ENCODE results near the gene MAP3K2.

DNA sequence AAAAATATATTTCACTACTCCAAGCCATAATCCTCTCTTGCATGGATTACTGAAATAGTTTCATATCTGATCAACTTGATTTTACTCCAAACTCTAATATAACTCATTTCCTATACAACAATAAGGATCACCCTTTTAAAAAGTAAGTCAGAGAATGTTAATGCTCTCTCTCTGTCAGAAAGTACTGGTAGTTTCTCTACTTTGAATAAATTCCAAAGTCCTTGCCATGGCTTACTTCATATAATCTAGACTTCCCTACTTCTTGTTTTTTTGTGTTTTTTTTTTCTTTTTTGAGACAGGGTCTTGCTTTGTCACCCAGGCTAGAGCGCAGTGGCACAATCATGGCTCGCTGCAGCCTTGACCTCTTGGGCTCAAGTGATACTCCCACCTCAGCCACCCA lies 36.2 kb downstream of the MAP3K2 start:
- TF ChIP-seq, protein P1, sequence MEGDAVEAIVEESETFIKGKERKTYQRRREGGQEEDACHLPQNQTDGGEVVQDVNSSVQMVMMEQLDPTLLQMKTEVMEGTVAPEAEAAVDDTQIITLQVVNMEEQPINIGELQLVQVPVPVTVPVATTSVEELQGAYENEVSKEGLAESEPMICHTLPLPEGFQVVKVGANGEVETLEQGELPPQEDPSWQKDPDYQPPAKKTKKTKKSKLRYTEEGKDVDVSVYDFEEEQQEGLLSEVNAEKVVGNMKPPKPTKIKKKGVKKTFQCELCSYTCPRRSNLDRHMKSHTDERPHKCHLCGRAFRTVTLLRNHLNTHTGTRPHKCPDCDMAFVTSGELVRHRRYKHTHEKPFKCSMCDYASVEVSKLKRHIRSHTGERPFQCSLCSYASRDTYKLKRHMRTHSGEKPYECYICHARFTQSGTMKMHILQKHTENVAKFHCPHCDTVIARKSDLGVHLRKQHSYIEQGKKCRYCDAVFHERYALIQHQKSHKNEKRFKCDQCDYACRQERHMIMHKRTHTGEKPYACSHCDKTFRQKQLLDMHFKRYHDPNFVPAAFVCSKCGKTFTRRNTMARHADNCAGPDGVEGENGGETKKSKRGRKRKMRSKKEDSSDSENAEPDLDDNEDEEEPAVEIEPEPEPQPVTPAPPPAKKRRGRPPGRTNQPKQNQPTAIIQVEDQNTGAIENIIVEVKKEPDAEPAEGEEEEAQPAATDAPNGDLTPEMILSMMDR (IDR thresholded peaks at IDR 0.05; ENCODE audit: extremely low read depth in 1 of 2, insufficient read depth in 1 of 2, low read depth in 1 of 2, low read length in 2 of 2), result no peak
- no peak for TF ChIP-seq POLR2A (IDR thresholded peaks at IDR 0.05; ENCODE audit: low read depth, low read length)
